Measurements from ENCODE around the gene PCDHGB4. TPM values are rescaled to one million over a fixed set of nuclear protein-coding genes. Genes with fewer than 3 reads are reported as not detected.

The PCDHGB4 gene
- total RNA-seq: 12.0 and 13.0 TPM in 2 replicates

GRCh38 chr5:141387557-141388311, at the start of gene PCDHGB4:
PCDHGB4 (plus strand) TSS chr5:141387698; CDS start chr5:141387885, 187 bp downstream.

GRCh38 chr5:141338538-141339306, 48.8 kb upstream of the PCDHGB4 start, which contains the start of gene PCDHGA2:
PCDHGA2 (plus strand) TSS chr5:141338760.

GRCh38 chr5:141343242-141343952, 44.1 kb upstream of the PCDHGB4 start, which contains the start of gene PCDHGA3:
PCDHGA3 (plus strand) TSS chr5:141343829; CDS start chr5:141344034, 205 bp downstream.

DNA sequence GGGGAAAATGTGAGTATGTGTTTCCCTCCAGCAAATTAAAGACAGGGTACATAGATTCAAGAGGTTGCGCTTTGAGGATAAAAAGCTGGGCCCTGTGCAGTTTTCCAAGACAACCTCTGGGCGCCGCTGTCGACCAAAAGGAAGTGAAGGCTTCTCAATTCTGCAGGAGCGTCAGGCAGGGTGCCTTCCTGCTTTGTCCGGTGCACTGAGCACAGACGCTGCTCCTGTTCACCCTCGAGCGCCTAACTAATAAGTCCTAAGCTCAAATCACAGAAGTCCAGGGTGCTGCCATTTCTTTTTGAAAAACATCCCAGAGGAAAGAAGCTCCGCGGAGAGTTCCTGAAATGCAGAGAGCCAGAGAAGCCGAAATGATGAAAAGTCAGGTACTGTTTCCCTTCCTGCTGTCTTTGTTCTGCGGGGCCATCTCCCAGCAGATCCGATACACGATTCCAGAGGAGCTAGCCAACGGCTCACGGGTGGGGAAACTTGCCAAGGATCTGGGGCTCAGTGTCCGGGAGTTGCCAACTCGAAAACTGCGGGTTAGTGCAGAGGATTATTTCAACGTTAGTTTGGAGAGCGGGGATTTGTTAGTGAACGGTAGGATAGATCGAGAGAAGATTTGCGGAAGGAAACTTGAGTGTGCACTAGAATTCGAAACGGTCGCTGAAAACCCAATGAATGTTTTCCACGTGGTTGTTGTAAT, 37.4 kb upstream of the PCDHGB4 start, which contains the start of gene PCDHGB1:
PCDHGB1 (plus strand) TSS at position 183 of the 703 bp plus-strand sequence; CDS start at position 345, 162 bp downstream.

GRCh38 chr5:141354900-141355469, 32.5 kb upstream of the PCDHGB4 start, which contains the start of gene PCDHGA4:
PCDHGA4 (plus strand) TSS chr5:141355021; CDS start chr5:141355108, 87 bp downstream.

DNA sequence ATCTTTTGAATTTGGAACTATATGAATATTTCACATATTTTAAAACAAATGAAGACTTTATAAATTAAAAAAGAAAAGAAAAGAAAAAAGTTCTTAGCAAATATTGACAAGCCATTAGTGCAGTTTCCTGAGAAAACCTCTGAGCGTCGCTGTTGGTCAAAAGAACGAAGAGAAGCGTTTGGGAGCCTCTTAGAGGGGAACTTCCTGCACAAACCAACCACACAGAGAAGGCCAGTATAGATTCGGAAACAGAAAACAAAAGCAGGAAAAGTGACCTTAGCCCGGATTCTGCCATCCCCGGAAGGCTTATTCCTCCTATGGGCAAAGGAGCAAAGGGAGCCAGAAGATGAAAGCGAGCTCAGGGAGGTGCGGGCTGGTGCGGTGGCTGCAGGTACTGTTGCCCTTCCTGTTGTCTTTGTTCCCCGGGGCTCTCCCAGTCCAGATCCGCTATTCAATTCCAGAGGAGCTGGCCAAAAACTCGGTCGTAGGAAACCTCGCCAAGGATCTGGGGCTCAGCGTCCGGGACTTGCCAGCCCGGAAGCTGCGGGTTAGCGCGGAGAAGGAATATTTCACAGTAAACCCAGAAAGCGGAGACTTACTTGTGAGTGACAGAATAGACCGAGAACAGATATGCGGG, 27.6 kb upstream of the PCDHGB4 start, which contains the start of gene PCDHGB2:
PCDHGB2 (plus strand) TSS at position 205 of the 637 bp plus-strand sequence; CDS start at position 347, 142 bp downstream.

GRCh38 chr5:141363952-141364660, 23.4 kb upstream of the PCDHGB4 start, which contains the start of gene PCDHGA5:
PCDHGA5 (plus strand) TSS chr5:141364162; CDS start chr5:141364331, 169 bp downstream.

GRCh38 chr5:141369994-141370848, 17.3 kb upstream of the PCDHGB4 start, which contains the start of gene PCDHGB3:
PCDHGB3 (plus strand) TSS chr5:141370242; CDS start chr5:141370395, 153 bp downstream.

DNA sequence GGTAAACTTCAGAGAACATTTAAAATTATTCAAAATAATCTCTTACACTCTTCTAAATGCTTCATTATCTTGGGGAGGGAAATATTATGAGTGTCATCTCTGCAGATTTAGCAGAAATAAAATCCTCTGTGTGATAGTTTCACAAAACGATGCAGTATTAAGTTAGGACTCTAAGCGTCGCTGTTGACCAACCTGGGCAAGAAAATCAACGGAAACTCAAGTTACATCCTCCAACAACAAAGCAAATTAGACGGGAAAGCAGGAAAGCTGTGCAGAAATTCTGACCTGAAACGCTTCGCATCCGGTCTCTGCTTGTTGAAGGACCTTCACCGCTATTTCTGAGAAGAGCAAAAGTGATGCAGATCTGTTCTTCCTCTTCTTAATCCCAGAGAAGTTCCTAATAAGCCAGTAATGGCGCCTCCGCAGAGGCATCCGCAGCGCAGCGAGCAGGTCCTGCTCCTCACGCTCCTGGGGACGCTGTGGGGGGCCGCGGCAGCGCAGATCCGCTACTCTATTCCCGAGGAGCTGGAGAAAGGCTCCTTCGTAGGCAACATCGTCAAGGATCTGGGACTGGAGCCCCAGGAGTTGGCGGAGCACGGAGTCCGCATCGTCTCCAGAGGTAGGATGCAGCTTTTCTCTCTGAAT, 13.7 kb upstream of the PCDHGB4 start, which contains the start of gene PCDHGA6:
PCDHGA6 (plus strand) TSS at position 219 of the 645 bp plus-strand sequence; CDS start at position 412, 193 bp downstream.

GRCh38 chr5:141382469-141383294, 4.8 kb upstream of the PCDHGB4 start, which contains the start of gene PCDHGA7:
PCDHGA7 (plus strand) TSS chr5:141382742; CDS start chr5:141382900, 158 bp downstream.

DNA sequence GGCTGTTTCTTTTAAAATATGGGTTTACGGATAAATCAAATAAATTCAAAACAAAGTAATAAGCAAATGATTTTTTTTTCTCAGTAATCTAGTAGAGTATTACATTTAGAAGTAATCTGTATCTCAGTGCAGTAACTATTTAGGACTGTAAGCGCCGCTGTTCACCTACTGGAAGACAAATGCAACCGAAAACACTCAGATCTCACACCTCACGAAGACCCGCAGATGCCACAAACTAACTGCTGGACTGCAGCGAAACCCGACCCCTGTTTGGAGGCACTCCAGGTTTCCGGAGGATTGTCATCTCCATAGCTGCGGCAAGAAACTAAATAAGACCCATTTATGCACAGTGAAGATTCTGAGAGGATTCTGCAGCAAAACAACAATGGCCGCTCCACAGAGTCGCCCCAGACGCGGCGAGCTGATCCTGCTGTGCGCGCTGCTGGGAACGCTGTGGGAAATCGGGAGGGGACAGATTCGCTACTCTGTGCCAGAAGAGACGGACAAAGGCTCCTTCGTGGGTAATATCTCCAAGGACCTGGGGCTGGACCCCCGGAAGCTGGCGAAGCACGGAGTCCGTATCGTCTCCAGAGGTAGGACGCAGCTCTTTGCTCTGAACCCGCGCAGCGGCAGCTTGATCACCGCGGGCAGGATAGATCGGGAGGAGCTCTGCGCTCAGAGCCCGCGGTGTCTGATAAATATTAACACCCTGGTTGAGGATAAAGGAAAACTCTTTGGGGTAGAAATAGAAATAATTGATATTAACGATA, 5.1 kb downstream of the PCDHGB4 start, which contains the start of gene PCDHGA8:
PCDHGA8 (plus strand) TSS at position 205 of the 770 bp plus-strand sequence; CDS start at position 386, 181 bp downstream.

DNA sequence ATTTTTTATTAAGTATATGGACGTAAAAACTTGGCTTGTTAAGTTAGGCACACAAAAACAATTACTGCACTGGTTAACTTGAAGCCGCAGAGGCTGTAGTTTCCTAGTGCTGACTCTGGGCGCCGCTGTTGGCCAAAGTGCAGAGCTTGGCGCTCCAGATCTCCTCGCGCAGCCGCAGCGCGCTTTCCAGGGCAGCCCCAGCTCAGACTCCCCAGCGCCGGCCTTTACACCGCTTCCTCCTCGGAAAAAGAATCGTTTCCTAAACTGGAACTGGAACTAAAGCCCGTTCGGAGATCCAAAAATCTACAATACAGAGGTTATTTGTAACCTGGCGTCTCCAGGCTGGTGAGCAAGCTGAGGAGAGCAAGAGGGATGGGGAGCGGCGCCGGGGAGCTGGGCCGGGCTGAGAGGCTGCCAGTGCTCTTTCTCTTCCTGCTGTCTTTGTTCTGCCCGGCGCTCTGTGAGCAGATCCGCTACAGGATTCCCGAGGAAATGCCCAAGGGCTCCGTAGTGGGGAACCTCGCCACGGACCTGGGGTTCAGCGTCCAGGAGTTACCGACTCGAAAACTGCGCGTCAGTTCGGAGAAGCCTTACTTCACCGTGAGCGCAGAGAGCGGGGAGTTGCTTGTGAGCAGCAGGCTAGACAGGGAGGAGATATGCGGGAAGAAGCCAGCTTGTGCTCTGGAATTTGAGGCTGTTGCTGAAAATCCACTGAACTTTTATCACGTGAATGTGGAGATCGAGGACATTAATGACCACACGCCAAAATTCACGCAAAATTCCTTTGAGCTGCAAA, 10.5 kb downstream of the PCDHGB4 start, which contains the start of gene PCDHGB5:
PCDHGB5 (plus strand) TSS at position 192 of the 796 bp plus-strand sequence; CDS start at position 373, 181 bp downstream.

GRCh38 chr5:141402553-141403243, 15.2 kb downstream of the PCDHGB4 start, which contains the start of gene PCDHGA9:
PCDHGA9 (plus strand) TSS chr5:141402778; CDS start chr5:141402953, 175 bp downstream.

DNA sequence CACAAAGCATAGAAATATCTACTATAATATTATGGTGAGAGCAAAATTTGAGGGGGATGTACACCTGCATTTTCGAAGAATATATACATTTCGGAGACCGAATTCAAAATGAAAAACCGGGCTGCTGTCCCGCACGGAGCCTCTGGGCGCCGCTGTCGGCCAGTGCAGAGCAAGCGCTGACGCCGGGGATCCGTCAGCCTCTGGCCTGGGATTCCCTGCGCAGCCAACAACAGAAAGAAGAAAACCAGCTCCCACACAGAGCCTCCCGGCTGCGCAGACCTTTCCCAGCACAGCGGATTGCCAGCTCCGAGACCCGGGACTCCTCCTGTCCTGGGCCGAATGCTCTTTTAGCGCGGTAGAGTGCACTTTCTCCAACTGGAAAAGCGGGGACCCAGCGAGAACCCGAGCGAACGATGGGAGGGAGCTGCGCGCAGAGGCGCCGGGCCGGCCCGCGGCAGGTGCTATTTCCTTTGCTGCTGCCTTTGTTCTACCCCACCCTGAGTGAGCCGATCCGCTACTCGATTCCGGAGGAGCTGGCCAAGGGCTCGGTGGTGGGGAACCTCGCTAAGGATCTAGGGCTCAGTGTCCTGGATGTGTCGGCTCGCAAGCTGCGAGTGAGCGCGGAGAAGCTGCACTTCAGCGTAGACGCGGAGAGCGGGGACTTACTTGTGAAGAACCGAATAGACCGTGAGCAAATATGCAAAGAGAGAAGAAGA, 20.4 kb downstream of the PCDHGB4 start, which contains the start of gene PCDHGB6:
PCDHGB6 (plus strand) TSS at position 232 of the 716 bp plus-strand sequence; CDS start at position 414, 182 bp downstream.

Data from placental epithelial cell (primary cell).